DND-41 (cell line): ENCODE measurements around the gene METRN.

Experiments
- ATAC-seq: fragments of 200-7000 bp; cut with Tn5 transposase; 3 replicates; pipeline ENCODE4 v1.9.1; 2021; ENCODE audit warnings: low read depth; ENCODE audit not compliant: insufficient read depth
- DNase-seq: peaks from one replicate; pipeline ENCODE4 v3.0.0-alpha.2; 2020
- H2AFZ ChIP-seq: 2 replicates; pipeline ENCODE4 v1.6.0; 2012; ENCODE audit warnings: low read depth, low read length
- H3K27ac ChIP-seq: 2 replicates; pipeline ENCODE4 v1.5.1; 2012; ENCODE audit warnings: low read length, inconsistent platforms
- H3K27me3 ChIP-seq: fragments of 200-600 bp; sonication (generic); 2 replicates; pipeline ENCODE4 v1.6.0; 2012; ENCODE audit warnings: low read length, mild to moderate bottlenecking, inconsistent platforms; ENCODE audit not compliant: insufficient read depth, poor library complexity
- H3K36me3 ChIP-seq: 2 replicates; pipeline ENCODE4 v1.5.1; 2012; ENCODE audit warnings: low read length, inconsistent platforms; ENCODE audit not compliant: insufficient read depth
- H3K4me1 ChIP-seq: 2 replicates; pipeline ENCODE4 v1.5.1; 2012; ENCODE audit warnings: mild to moderate bottlenecking, low read length; ENCODE audit not compliant: insufficient read depth
- H3K4me2 ChIP-seq: 2 replicates; pipeline ENCODE4 v1.6.0; 2012; ENCODE audit warnings: mild to moderate bottlenecking, moderate library complexity, low read length, inconsistent platforms; ENCODE audit not compliant: insufficient read depth
- H3K4me3 ChIP-seq, 2 experiments: fragments of 200-600 bp in 1 of 2; shearing (Covaris generic) in 1 of 2; 2 replicates each; pipeline ENCODE4 v1.5.1; 2012 to 2016; ENCODE audit warnings: inconsistent platforms in 2 of 2, low read length in 2 of 2, mild to moderate bottlenecking in 2 of 2, low read depth in 1 of 2, moderate library complexity in 1 of 2
- H3K79me2 ChIP-seq: 2 replicates; pipeline ENCODE4 v1.6.0; 2012; ENCODE audit warnings: low read length, inconsistent platforms; ENCODE audit not compliant: insufficient read depth
- H3K9ac ChIP-seq: 2 replicates; pipeline ENCODE4 v1.6.0; 2012; ENCODE audit warnings: low read depth, mild to moderate bottlenecking, inconsistent platforms, low read length, moderate library complexity
- H3K9me3 ChIP-seq: 2 replicates; pipeline ENCODE4 v1.5.1; 2012; ENCODE audit warnings: low read length, moderate library complexity, mild to moderate bottlenecking, inconsistent platforms; ENCODE audit not compliant: insufficient read depth, severe bottlenecking
- H4K20me1 ChIP-seq: 2 replicates; pipeline ENCODE4 v1.6.0; 2012; ENCODE audit warnings: low read length; ENCODE audit not compliant: insufficient read depth
- CTCF ChIP-seq: IDR thresholded peaks from 2 replicates; pipeline ENCODE4 v1.5.1; 2012; ENCODE audit warnings: borderline replicate concordance, low read length, moderate library complexity, mild to moderate bottlenecking; ENCODE audit not compliant: poor library complexity, severe bottlenecking; ENCODE audit errors: extremely low read depth
- EZH2 ChIP-seq: IDR thresholded peaks from 3 replicates; pipeline ENCODE4 v1.6.1; 2012; ENCODE audit warnings: borderline replicate concordance, low read depth, mild to moderate bottlenecking, moderate library complexity, low read length, inconsistent platforms; ENCODE audit not compliant: severe bottlenecking

Gene METRN

GRCh38 chr16:667780-668518 is 47.0 kb upstream of the METRN start, which contains the start of gene RHOT2:
Gene RHOT2 (plus strand): TSS chr16:668132. CDS start chr16:668200, 68 bp downstream.
- peak within 1 kb of the TSS; percentile 96 to 97 for H3K4me3 ChIP-seq
- H3K27ac ChIP-seq: peak within 1 kb of the TSS; percentile 78
- ATAC-seq (peak; percentile 94), DNase-seq (peak; percentile 93)
- H3K27me3 ChIP-seq: no peaks in the 10 kb centered on the region
- peaks cover 37% of the 10 kb centered on the region for H4K20me1 ChIP-seq
- H3K79me2 ChIP-seq: peaks cover 40% of the 10 kb centered on the region
- H3K4me1 ChIP-seq: peaks cover 31% of the 10 kb centered on the region
- no peaks in the 10 kb centered on the region for H3K9me3 ChIP-seq
- H3K9ac ChIP-seq: peak within 1 kb of the TSS; percentile 99
- H3K4me2 ChIP-seq: peak within 1 kb of the TSS; percentile 95
- H2AFZ ChIP-seq: peak within 1 kb of the TSS; percentile 95
- H3K36me3 ChIP-seq: peaks cover 67% of the 10 kb centered on the region
- TF ChIP-seq CTCF (peak; percentile 96), EZH2 (no peak)

GRCh38 chr16:668519-669171 is 46.3 kb upstream of the METRN start:
- Histone ChIP-seq H3K4me1 (peaks cover 31% of the 10 kb centered on the region), H3K36me3 (peaks cover 73% of the 10 kb centered on the region), H2AFZ (peak overlapping the region; percentile 95), H3K4me3 (peak overlapping the region; percentile 96 to 97; a peak in 3 of 4 replicates), H3K27me3 (no peaks in the 10 kb centered on the region), H3K79me2 (peaks cover 40% of the 10 kb centered on the region), H3K9ac (peak overlapping the region; percentile 99), H3K9me3 (no peaks in the 10 kb centered on the region), H3K27ac (peak overlapping the region; percentile 78), H3K4me2 (peak overlapping the region; percentile 95), H4K20me1 (peaks cover 40% of the 10 kb centered on the region)
- DNase-seq (no peak), ATAC-seq (peak; percentile 18)
- no peak for TF ChIP-seq EZH2
- no peak for TF ChIP-seq CTCF

- H3K27me3 ChIP-seq: no peaks in the 10 kb centered on the region
- peaks cover 46% of the 10 kb centered on the region for H4K20me1 ChIP-seq
- H3K9me3 ChIP-seq: no peaks in the 10 kb centered on the region
- ATAC-seq (no peak), DNase-seq (no peak)
- H3K36me3 ChIP-seq: peaks cover 73% of the 10 kb centered on the region
- peaks cover 40% of the 10 kb centered on the region for H3K79me2 ChIP-seq
- no peak for TF ChIP-seq CTCF
- TF ChIP-seq EZH2: no peak
- peak overlapping the region; percentile 95 for H3K4me2 ChIP-seq
- H3K27ac ChIP-seq: no peak overlapping the region
- no peak overlapping the region for H2AFZ ChIP-seq
- H3K9ac ChIP-seq: peak overlapping the region; percentile 99; the same call in 1 of the 2 replicates
- peak overlapping the region in 1 of 2 experiments; percentile 96; a peak in 2 of 4 replicates for H3K4me3 ChIP-seq
- H3K4me1 ChIP-seq: peaks cover 31% of the 10 kb centered on the region
Measured at GRCh38 chr16:669666-670065, 45.3 kb upstream of the METRN start.
